ENCODE results near the gene VPS13D.

VPS13D gene

GRCh38 chr1:12479311-12479710 is 249.5 kb downstream of the VPS13D start:
- Histone ChIP-seq H2BK12ac (ENCODE audit: low read length in 2 of 2) (no peak overlapping the region), H3K27ac (ENCODE audit: low read length, poor library complexity, severe bottlenecking) (no peak overlapping the region), H4K91ac (ENCODE audit: low read length) (no peak overlapping the region), H2AK5ac (ENCODE audit: low read length, severe bottlenecking) (no peak overlapping the region), H3K14ac (ENCODE audit: low read length in 2 of 2) (no peak overlapping the region), H2AFZ (ENCODE audit: low read depth, low read length) (no peak overlapping the region), H3K9ac (ENCODE audit: low read length) (no peak overlapping the region), H3K79me1 (replicated peaks; ENCODE audit: low read length, poor library complexity, severe bottlenecking) (no peaks in the 10 kb centered on the region), H3K4ac (ENCODE audit: low read depth in 1 of 2, low read length in 2 of 2) (no peak overlapping the region), H4K8ac (ENCODE audit: low read length) (no peak overlapping the region), H3K18ac (ENCODE audit: low read depth in 1 of 2, low read length in 2 of 2) (no peak overlapping the region), H2BK5ac (ENCODE audit: low read depth, low read length, poor library complexity, severe bottlenecking) (no peak overlapping the region), H3K4me2 (ENCODE audit: low read length, poor library complexity, severe bottlenecking) (no peak overlapping the region), H2BK120ac (ENCODE audit: low read depth, low read length) (no peak overlapping the region), H3K4me1 (ENCODE audit: control insufficient read depth, insufficient read depth, low read depth, low read length) (peaks cover 16% of the 10 kb centered on the region), H3K27me3 (ENCODE audit: control insufficient read depth in 1 of 2, insufficient read depth in 1 of 2, low read length in 2 of 2) (peaks cover 0 to 3% of the 10 kb centered on the region in 2 experiments), H2BK15ac (ENCODE audit: low read depth, poor library complexity, severe bottlenecking) (no peak overlapping the region), H3K4me3 (ENCODE audit: insufficient read depth in 1 of 2, low read depth in 1 of 2, low read length in 2 of 2) (no peak overlapping the region), H3K36me3 (ENCODE audit: control insufficient read depth in 1 of 2, insufficient read depth in 2 of 2, low read depth in 1 of 2, low read length in 2 of 2) (peaks cover 0 to 11% of the 10 kb centered on the region in 2 experiments), H3K9me3 (ENCODE audit: control insufficient read depth, low read length) (no peaks in the 10 kb centered on the region), H3K23ac (ENCODE audit: low read length in 2 of 2) (no peak overlapping the region)
- DNase-seq: no peak
- 99% methylated on average over 4 of the region's 6 CpGs for WGBS

GRCh38 chr1:12480041-12480440 is 250.2 kb downstream of the VPS13D start:
- no peak overlapping the region for H3K4ac ChIP-seq (ENCODE audit: low read depth in 1 of 2, low read length in 2 of 2)
- H3K36me3 ChIP-seq (ENCODE audit: control insufficient read depth in 1 of 2, insufficient read depth in 2 of 2, low read depth in 1 of 2, low read length in 2 of 2): peaks cover 0 to 9% of the 10 kb centered on the region in 2 experiments
- H2AFZ ChIP-seq (ENCODE audit: low read depth, low read length): no peak overlapping the region
- H3K27me3 ChIP-seq (ENCODE audit: control insufficient read depth in 1 of 2, insufficient read depth in 1 of 2, low read length in 2 of 2): peaks cover 0 to 3% of the 10 kb centered on the region in 2 experiments
- H2AK5ac ChIP-seq (ENCODE audit: low read length, severe bottlenecking): no peak overlapping the region
- no peaks in the 10 kb centered on the region for H3K9me3 ChIP-seq (ENCODE audit: control insufficient read depth, low read length)
- no peak for DNase-seq
- no peak overlapping the region for H3K4me3 ChIP-seq (ENCODE audit: insufficient read depth in 1 of 2, low read depth in 1 of 2, low read length in 2 of 2)
- no peak overlapping the region for H3K4me2 ChIP-seq (ENCODE audit: low read length, poor library complexity, severe bottlenecking)
- no peak overlapping the region for H3K23ac ChIP-seq (ENCODE audit: low read length in 2 of 2)
- H3K18ac ChIP-seq (ENCODE audit: low read depth in 1 of 2, low read length in 2 of 2): no peak overlapping the region
- H2BK12ac ChIP-seq (ENCODE audit: low read length in 2 of 2): no peak overlapping the region
- H3K4me1 ChIP-seq (ENCODE audit: control insufficient read depth, insufficient read depth, low read depth, low read length): peaks cover 16% of the 10 kb centered on the region
- no peak overlapping the region for H3K9ac ChIP-seq (ENCODE audit: low read length)
- H2BK120ac ChIP-seq (ENCODE audit: low read depth, low read length): no peak overlapping the region
- no peak overlapping the region for H3K14ac ChIP-seq (ENCODE audit: low read length in 2 of 2)
- H4K91ac ChIP-seq (ENCODE audit: low read length): no peak overlapping the region
- 96% methylated on average over 3 of the region's 3 CpGs for WGBS
- H3K27ac ChIP-seq (ENCODE audit: low read length, poor library complexity, severe bottlenecking): no peak overlapping the region
- no peak overlapping the region for H2BK15ac ChIP-seq (ENCODE audit: low read depth, poor library complexity, severe bottlenecking)
- no peaks in the 10 kb centered on the region for H3K79me1 ChIP-seq (replicated peaks; ENCODE audit: low read length, poor library complexity, severe bottlenecking)
- H2BK5ac ChIP-seq (ENCODE audit: low read depth, low read length, poor library complexity, severe bottlenecking): no peak overlapping the region
- H4K8ac ChIP-seq (ENCODE audit: low read length): no peak overlapping the region

- no peak overlapping the region for H3K4me3 ChIP-seq (ENCODE audit: insufficient read depth in 1 of 2, low read depth in 1 of 2, low read length in 2 of 2)
- H3K9me3 ChIP-seq (ENCODE audit: control insufficient read depth, low read length): no peaks in the 10 kb centered on the region
- H3K27ac ChIP-seq (ENCODE audit: low read length, poor library complexity, severe bottlenecking): no peak overlapping the region
- no peak overlapping the region for H3K14ac ChIP-seq (ENCODE audit: low read length in 2 of 2)
- no peak overlapping the region for H2AFZ ChIP-seq (ENCODE audit: low read depth, low read length)
- DNase-seq: peak; percentile 84
- no peak overlapping the region for H3K4me2 ChIP-seq (ENCODE audit: low read length, poor library complexity, severe bottlenecking)
- peaks cover 2% of the 10 kb centered on the region for H3K79me1 ChIP-seq (replicated peaks; ENCODE audit: low read length, poor library complexity, severe bottlenecking)
- H3K27me3 ChIP-seq (ENCODE audit: control insufficient read depth in 1 of 2, insufficient read depth in 1 of 2, low read length in 2 of 2): peaks cover 0 to 3% of the 10 kb centered on the region in 2 experiments
- H2BK15ac ChIP-seq (ENCODE audit: low read depth, poor library complexity, severe bottlenecking): no peak overlapping the region
- H3K4me1 ChIP-seq (ENCODE audit: control insufficient read depth, insufficient read depth, low read depth, low read length): peaks cover 21% of the 10 kb centered on the region
- H4K91ac ChIP-seq (ENCODE audit: low read length): no peak overlapping the region
- H3K23ac ChIP-seq (ENCODE audit: low read length in 2 of 2): no peak overlapping the region
- no peak overlapping the region for H2AK5ac ChIP-seq (ENCODE audit: low read length, severe bottlenecking)
- H2BK5ac ChIP-seq (ENCODE audit: low read depth, low read length, poor library complexity, severe bottlenecking): no peak overlapping the region
- H3K9ac ChIP-seq (ENCODE audit: low read length): no peak overlapping the region
- H3K36me3 ChIP-seq (ENCODE audit: control insufficient read depth in 1 of 2, insufficient read depth in 2 of 2, low read depth in 1 of 2, low read length in 2 of 2): peaks cover 0 to 7% of the 10 kb centered on the region in 2 experiments
- no peak overlapping the region for H3K18ac ChIP-seq (ENCODE audit: low read depth in 1 of 2, low read length in 2 of 2)
- H2BK12ac ChIP-seq (ENCODE audit: low read length in 2 of 2): peak overlapping the region in 1 of 2 experiments; percentile 2
- WGBS: 79% methylated on average over 5 of the region's 5 CpGs
- no peak overlapping the region for H2BK120ac ChIP-seq (ENCODE audit: low read depth, low read length)
- H3K4ac ChIP-seq (ENCODE audit: low read depth in 1 of 2, low read length in 2 of 2): no peak overlapping the region
- no peak overlapping the region for H4K8ac ChIP-seq (ENCODE audit: low read length)
These were observed 251.0 kb downstream of the VPS13D start for GRCh38 chr1:12480748-12481362.

- H4K91ac ChIP-seq (ENCODE audit: low read length): no peak overlapping the region
- 95% methylated on average over 5 of the region's 6 CpGs for WGBS
- no peak overlapping the region for H2BK120ac ChIP-seq (ENCODE audit: low read depth, low read length)
- H3K4me1 ChIP-seq (ENCODE audit: control insufficient read depth, insufficient read depth, low read depth, low read length): peaks cover 30% of the 10 kb centered on the region
- no peak overlapping the region for H3K27ac ChIP-seq (ENCODE audit: low read length, poor library complexity, severe bottlenecking)
- H2BK15ac ChIP-seq (ENCODE audit: low read depth, poor library complexity, severe bottlenecking): no peak overlapping the region
- H3K4me3 ChIP-seq (ENCODE audit: insufficient read depth in 1 of 2, low read depth in 1 of 2, low read length in 2 of 2): no peak overlapping the region
- no peak overlapping the region for H3K18ac ChIP-seq (ENCODE audit: low read depth in 1 of 2, low read length in 2 of 2)
- no peak overlapping the region for H2AK5ac ChIP-seq (ENCODE audit: low read length, severe bottlenecking)
- no peak overlapping the region for H3K14ac ChIP-seq (ENCODE audit: low read length in 2 of 2)
- H2BK5ac ChIP-seq (ENCODE audit: low read depth, low read length, poor library complexity, severe bottlenecking): no peak overlapping the region
- H3K79me1 ChIP-seq (replicated peaks; ENCODE audit: low read length, poor library complexity, severe bottlenecking): peaks cover 3% of the 10 kb centered on the region
- no peak overlapping the region for H4K8ac ChIP-seq (ENCODE audit: low read length)
- no peak for DNase-seq
- H3K4me2 ChIP-seq (ENCODE audit: low read length, poor library complexity, severe bottlenecking): no peak overlapping the region
- H2BK12ac ChIP-seq (ENCODE audit: low read length in 2 of 2): no peak overlapping the region
- H3K9me3 ChIP-seq (ENCODE audit: control insufficient read depth, low read length): no peaks in the 10 kb centered on the region
- peaks cover 0 to 7% of the 10 kb centered on the region in 2 experiments for H3K36me3 ChIP-seq (ENCODE audit: control insufficient read depth in 1 of 2, insufficient read depth in 2 of 2, low read depth in 1 of 2, low read length in 2 of 2)
- H3K23ac ChIP-seq (ENCODE audit: low read length in 2 of 2): no peak overlapping the region
- no peak overlapping the region for H3K9ac ChIP-seq (ENCODE audit: low read length)
- peaks cover 0 to under 1% of the 10 kb centered on the region in 2 experiments for H3K27me3 ChIP-seq (ENCODE audit: control insufficient read depth in 1 of 2, insufficient read depth in 1 of 2, low read length in 2 of 2)
- H3K4ac ChIP-seq (ENCODE audit: low read depth in 1 of 2, low read length in 2 of 2): no peak overlapping the region
- no peak overlapping the region for H2AFZ ChIP-seq (ENCODE audit: low read depth, low read length)
These were observed 252.1 kb downstream of the VPS13D start for GRCh38 chr1:12481928-12482327.

All from mesenchymal stem cell (in vitro differentiated cells and primary cell).